ENCODE measurements around the gene CHI3L1.

CHI3L1 gene

GRCh38 chr1:203149188-203149840 is 37.2 kb downstream of the CHI3L1 start:
- DNase-seq: no peak

DNA sequence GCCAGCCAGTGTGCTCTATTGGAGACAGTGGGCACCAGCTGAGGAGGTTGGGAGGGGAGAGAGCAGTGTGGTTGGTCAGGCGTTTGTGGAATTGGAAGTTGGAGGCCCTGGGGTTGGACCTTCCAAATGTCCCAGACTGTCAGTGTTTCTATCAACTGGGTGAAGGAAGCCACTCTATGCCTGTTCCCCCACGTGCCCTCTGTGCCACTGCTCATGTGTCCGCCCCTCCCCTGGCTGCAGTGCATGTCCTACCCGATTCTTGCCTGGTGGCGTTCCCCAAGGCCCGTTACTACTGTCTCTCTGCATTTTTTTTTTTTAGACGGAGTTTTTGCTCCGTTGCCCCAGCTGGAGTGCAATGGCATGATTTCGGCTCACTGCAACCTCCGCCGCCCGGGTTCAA is 37.9 kb downstream of the CHI3L1 start:
- no peak for DNase-seq

- DNase-seq: no peak
These were observed 38.4 kb downstream of the CHI3L1 start for GRCh38 chr1:203148127-203148526.

DNA sequence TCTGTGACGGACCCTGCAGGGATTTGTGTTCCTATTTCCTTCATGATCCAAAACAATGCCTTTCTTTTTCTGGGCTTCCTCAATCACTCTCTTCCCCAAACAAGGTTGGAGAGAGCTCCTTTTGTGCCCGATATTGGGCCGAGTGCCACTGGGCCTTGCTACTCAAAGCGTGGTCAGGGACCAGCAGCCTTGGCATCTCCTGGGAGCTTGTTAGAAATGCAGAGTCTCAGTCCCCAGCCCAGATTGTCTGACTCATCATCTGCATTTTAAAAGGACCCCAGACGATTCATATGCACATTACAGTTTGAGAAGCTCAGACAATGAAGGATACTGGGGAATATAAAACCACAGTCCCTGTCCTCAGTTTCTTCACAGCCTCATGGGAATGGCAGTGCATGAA is 39.1 kb downstream of the CHI3L1 start:
- no peak for DNase-seq

DNA sequence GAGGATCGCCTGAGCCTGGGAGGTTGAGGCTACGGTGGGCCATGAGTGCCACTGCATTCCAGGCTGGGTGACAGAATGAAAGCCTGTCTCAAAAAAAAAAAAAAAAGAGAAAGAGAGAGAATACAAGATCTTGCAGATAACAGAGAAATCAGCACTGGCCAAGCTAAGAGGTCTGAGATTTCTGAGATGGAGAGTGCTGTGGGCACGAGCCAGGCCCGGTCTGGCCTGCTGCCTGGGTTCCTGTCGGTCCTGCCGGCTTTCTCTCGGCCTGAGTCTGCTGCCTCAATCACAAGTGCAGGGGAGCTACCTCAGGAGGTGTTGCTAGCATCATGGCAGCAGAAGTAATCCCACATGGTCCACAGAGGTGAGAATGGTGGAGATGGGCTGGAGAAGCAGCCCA is 40.0 kb downstream of the CHI3L1 start:
- DNase-seq: no peak

- DNase-seq: no peak
These were observed 40.5 kb downstream of the CHI3L1 start for GRCh38 chr1:203146042-203146369.

- DNase-seq: no peak
These were observed 41.0 kb downstream of the CHI3L1 start for GRCh38 chr1:203145321-203146041.

DNA sequence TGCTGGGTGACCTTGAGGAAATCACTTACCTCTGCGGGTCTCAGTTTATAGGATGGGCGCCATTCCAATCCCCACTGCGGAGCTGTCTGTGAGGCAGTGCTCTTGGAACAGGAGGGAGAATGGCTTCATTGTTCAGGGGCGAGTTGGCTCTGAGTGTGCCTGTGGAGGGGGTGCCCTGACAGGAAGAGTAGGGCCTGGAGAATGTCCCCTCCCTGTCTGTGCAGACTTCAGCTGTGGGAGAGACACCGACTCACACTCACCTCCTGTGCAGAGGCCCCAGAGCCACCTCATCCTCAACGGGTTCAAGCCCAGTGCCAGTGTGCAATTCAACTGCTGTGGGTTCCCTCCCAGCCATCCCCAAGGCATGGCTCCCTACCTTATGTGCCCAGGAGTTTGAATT is 41.8 kb downstream of the CHI3L1 start:
- no peak for DNase-seq

- DNase-seq: no peak
These were observed 42.9 kb downstream of the CHI3L1 start for GRCh38 chr1:203143641-203144040.

DNA sequence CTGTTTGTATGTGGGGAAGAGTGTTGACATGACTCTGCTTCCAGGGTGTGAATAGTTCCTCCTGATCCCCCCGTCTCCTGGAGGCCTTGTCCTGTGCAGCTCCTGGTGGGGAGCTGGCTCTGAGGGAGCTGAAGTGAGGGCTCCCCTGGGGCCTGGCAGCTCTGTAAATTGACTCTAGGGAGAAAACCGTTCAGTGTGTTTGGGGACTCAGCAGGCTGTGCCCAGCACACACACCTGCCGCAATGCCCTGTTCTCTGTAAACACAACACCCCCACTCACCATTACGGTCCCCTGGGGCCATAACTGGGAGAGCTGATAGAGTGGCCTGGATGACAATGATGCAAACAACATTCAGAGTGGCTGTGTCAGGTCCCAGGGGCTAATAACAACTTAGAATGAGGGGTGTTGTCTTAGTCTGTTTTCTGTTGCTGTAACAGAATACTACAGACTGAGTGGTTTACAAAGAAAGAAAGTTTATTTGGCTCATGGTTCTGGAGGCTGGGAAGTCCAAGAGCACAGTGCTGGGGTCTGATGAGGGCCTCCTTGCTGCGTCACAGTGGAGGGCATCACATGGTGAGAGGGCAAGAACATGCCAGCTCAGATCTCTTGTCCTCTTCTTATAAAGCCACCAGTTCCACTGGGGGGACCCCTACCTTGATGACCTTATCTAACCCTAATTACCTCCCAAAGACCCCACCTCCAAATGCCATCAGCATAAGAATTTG is 43.7 kb downstream of the CHI3L1 start:
- no peak for DNase-seq

- DNase-seq: no peak
These were observed 44.4 kb downstream of the CHI3L1 start for GRCh38 chr1:203142124-203142523.

DNA sequence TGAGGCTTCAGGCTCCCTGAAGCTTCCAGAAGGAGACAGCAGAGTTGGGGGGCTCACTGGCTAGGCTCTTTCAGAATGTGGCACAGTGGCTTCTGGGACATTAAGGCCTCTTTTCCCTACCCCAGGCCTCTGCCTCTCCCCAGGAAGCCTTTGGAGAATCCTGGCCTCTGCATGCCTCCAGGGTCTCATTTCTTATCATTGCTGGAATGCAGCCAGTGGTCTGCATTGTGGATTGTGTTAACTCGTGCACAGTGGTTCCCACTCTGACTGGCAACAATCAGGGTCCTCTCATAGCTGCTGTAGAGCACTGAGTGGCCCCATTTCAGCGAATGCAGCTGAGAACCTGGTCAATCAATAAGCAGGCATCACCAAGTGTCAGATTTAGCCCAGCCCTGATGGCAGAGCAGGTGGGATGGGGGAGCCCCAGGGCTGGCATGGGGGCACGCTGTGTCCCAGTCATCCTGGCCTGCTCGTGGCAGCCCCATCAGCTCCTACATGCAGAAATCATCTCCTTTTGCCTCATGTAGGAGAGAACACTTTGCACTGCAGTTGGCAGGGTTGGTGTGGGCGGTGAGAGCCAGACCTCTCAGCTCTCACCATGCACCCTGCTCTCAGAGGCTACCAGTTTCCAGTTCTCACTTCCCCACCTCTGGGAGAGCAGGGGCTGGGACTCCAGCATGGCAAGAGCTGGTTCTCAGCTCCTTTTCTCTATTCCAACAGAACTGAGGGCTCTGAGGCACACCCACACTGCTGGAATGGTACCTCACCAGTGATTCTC is 45.6 kb downstream of the CHI3L1 start:
- DNase-seq: no peak

DNA sequence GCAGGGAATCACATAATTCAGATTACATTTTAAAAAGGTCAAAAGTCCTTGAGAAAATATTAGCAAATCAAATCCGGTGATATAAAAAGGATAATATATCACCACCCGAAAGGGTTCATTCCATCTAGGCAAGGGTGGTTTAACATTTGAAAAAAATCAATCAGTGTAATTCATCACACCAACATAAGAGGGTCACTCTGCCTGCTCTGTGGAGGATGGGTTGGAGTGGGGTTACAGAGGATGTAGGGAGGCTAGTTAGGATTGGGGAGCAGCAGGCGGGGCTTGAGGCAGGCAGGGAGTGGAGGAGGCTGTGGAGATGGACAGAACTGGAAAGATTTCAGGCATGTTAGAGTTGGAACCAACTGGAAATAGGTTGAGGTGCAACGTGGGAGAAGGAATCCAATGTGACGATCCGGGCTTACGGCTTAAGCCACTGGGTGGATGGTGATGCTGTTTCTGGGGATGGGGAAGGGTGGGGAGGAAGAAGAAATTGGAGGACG is 46.5 kb downstream of the CHI3L1 start:
- no peak for DNase-seq

- no peak for DNase-seq
These were observed 48.4 kb downstream of the CHI3L1 start for GRCh38 chr1:203138066-203138465.

DNA sequence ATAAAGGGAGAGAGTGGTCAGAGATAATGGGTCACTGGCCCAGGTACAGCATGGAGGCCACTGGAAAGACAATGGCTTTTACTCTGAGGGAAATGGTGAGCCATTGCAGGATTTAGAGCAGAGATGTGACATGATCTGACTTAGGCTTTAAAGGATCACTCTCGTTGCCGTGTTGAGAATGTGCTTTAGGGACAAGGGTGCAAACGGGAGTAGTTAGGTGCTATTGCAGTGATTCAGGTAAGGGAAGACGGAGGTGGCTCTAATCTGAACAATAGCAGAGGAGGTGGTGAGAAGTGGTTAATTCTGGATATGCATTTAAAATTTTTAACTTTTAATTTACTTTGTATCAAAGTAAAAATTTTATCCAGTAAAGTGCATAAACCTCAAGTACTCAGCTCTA is 49.2 kb downstream of the CHI3L1 start:
- no peak for DNase-seq

DNA sequence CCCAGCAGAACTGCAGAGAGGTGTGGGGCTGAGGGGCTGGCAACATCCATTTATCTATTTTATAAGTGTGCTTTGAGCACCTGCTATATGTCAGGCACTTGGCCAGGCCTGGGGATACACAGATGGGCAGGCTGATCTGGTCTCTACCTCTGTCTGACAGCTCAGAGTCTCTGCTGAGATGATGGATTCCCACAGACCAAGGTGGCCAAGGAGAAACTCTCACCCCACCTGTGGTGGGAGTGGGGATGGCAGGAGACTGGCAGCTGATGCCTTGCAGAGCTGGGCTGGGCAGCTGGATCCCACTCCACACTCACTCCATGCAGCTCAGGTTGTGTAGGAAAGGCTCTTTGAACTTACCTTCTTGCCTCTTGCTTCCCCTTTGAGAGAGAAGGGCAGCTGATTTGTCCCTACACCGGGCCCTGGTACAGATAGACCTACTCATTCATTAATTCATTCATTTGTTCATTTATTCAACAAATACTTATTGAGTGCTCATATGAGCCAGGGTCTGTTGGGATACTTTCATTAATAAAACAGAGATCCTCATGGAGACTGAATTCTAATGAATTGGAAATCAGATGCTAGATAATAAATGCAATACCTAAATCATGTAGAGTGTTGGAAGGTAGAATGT is 50.0 kb downstream of the CHI3L1 start:
- DNase-seq: no peak

DNA sequence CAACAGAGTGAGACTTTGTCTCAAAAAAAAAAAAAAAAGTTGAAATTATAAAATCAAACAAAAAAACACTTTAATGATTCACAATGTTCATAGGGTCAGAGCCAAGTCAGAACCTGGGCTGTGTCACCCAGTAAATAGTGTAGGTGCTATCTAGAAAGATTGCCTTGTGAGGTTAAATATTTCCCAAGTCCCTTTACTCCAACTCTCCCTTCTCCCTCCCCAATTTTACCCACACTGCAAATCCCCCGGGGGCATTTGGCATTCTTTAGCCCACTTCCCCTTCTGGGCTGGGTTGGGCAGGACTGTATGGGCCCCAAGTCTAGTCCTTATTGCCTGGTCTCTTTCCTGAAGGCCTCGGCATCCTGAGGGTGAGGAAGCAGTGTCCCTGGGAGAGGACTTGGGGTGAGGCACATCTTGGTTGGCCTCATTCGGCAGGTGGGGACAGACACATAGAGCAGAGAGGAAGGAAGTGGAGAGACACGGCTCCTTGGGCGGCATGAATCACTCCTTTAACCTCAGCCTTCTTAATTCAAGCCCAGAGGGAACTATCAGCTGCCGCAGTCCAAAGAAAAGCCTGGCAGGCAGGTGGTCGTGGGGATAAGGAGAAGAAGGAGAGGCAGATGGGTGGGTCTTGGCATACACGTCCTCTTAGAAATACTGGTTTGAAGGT is 50.7 kb downstream of the CHI3L1 start:
- DNase-seq: no peak

DNA sequence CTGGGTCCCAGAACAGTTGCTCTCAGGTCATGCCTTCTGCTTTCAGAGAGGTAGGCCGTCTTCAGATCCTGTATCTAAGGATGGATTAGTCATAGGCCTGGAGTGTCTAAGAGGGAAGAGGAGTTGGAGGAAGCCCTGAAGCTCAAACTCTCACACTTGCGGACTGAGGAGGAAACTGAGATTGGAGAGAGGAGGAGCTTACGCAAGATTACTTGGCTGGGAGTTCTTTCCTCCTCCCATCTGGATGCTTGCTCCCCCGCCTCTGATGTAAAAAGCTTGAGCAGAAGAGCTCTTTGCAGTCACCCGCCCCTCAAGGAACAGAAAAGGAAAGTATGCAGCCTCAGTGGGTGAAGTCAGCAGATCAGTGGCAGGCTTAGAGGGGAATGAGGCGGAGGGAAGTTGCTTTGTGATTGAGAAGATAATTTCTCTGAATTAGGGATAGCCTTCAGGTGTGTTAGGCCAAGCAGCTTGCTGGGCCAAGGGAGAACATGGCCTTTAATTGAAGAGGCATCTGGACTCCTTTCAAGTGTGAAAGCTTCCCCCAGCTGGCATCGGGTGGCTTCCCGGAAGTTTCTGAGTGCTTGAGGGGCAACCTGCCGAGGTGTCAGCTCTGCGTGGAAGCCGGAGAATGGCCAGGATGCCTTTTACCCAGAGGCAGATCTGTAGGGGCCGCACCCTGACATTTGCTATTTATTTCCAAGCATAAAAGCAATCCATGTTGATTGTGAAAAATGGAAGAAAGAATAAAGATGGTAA is 52.4 kb downstream of the CHI3L1 start:
- no peak for DNase-seq

DNA sequence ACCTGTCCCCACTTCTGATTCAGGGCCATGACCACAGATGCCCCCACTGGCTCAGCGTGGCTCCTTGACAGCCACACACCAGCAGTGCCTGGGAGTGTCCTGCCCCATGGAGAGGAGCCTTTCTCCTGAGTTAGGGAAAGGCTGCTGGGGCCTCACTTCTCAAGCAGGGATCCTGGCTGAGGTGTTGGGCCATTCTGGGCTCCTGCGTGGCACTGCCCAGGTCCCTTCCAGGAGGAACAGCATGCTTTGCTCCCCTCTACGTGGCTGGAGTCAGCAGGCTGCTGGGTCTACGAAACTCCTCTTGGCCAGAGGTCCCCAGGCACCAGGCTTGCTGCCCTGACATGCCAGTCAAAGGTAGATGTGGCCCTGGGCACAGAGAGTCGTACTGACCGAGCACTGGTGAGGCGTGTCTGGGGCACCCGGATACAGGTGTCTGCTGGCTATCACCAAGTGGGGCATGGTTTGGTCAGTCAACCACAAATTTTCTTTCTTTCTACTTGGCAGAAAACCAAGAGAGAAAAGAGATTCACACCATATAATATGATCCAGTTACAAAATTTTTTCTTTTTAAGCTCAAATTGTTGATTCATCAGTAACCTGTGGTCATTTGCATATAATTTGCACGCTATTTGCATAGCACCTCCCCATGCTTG is 54.8 kb downstream of the CHI3L1 start:
- no peak for DNase-seq

DNA sequence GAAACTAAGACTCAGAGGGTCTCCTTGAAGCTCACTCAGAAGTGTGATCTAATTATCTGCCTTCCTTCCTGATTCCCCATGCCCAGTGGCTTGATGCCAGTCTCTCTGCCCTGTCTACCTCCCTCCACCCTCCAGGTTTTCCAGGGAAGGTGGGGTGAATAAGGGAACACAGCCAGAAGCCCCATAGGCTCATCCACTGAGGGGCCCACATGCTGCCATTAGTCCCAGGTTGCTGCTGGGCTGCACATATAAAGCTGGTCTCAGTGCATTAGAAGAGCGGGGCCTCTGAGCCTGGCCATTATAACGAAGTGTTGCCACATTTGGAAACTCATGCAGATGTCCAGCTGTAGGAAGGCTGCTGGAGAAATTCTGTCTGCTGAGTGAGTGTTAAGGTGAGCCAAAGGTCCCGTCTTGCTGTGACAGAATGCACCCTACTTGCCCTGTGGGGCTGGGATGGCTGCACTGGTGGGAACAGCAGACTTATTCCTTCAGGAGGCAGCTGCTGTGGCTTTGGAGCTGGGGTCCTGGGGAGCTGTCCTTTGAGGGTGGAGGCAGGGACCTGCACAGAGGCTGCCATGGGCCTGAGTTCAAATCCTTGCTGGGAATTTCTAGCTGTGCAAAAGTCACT is 56.0 kb downstream of the CHI3L1 start:
- DNase-seq: no peak

Data from stimulated activated CD4-positive, alpha-beta T cell treated with anti-CD3 and anti-CD28 coated beads, Interleukin-4, amount 100 ng/mL, for 24 hours (primary cell).